Gastroesophageal sphincter (tissue), 3 donors: ENCODE results near the gene CAVIN4.

Experiments
- POLR2A ChIP-seq, 2 donors: fragments of 450-650 bp; IDR thresholded peaks; one replicate each; pipeline ENCODE4 v1.6.1; 2017; ENCODE audit warnings: antibody characterized with exemption in 2 of 2, mild to moderate bottlenecking in 2 of 2, moderate library complexity in 1 of 2
- POLR2AphosphoS5 ChIP-seq: sonication (generic); formaldehyde crosslinking; IDR thresholded peaks from one replicate; pipeline ENCODE4 v1.6.1; 2017; ENCODE audit warnings: antibody characterized with exemption
- TF ChIP-seq, protein P1 (sequence below), 4 experiments: fragments of 200-600 bp in 2 of 4; fragments of 450-650 bp in 2 of 4; sonication (generic) in 1 of 4; IDR thresholded peaks; one replicate each; pipeline ENCODE4 v1.5.1; 2017 to 2019; ENCODE audit warnings: antibody characterized with exemption in 4 of 4, mild to moderate bottlenecking in 2 of 4, moderate library complexity in 2 of 4

DNA sequence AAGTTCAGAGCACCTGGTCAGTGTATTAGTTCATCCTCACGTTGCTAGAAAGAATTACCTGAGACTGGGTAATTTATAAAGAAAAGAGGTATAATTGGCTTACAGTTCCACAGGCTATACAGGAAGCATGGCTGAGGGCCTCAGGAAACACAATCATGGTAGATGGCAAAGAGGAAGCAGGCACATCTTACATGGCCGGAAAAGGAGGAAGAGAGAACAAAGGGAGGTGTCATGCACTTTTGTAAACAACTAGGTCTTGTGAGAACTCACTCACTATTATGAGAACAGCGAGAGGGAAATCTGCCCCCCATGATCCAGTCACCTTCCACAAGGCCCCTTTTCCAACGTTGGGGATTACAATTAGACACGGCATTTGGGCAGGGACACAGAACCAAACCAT is 28.8 kb upstream of the CAVIN4 start:
- TF ChIP-seq, protein P1, sequence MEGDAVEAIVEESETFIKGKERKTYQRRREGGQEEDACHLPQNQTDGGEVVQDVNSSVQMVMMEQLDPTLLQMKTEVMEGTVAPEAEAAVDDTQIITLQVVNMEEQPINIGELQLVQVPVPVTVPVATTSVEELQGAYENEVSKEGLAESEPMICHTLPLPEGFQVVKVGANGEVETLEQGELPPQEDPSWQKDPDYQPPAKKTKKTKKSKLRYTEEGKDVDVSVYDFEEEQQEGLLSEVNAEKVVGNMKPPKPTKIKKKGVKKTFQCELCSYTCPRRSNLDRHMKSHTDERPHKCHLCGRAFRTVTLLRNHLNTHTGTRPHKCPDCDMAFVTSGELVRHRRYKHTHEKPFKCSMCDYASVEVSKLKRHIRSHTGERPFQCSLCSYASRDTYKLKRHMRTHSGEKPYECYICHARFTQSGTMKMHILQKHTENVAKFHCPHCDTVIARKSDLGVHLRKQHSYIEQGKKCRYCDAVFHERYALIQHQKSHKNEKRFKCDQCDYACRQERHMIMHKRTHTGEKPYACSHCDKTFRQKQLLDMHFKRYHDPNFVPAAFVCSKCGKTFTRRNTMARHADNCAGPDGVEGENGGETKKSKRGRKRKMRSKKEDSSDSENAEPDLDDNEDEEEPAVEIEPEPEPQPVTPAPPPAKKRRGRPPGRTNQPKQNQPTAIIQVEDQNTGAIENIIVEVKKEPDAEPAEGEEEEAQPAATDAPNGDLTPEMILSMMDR (IDR thresholded peaks at IDR 0.05), result no peak
- TF ChIP-seq POLR2AphosphoS5, result no peak
- TF ChIP-seq POLR2A (IDR thresholded peaks at IDR 0.05), result no peak
